B cell (primary cell): ENCODE data around the gene MTUS2. TPM values are rescaled to one million over a fixed set of nuclear protein-coding genes. Genes with fewer than 3 reads are reported as not detected.

Experiments used
- ATAC-seq: fragments of 200-7000 bp; cut with Tn5 transposase; one replicate; pipeline ENCODE4 v1.10.0; 2021; ENCODE audit warnings: low read depth, mild to moderate bottlenecking, moderate number of reproducible peaks, moderate library complexity
- CTCF ChIA-PET: fragments of 350-600 bp; sonication (Branson Sonifier 250); formaldehyde crosslinking; loops from one replicate; lab custom pipeline; 2021; ENCODE audit warnings: antibody characterized with exemption, inconsistent platforms; lab: Charles Lee
- POLR2A ChIA-PET: fragments of 350-600 bp; sonication (Branson Sonifier 250); formaldehyde crosslinking; loops from one replicate; lab custom pipeline; 2021; ENCODE audit warnings: antibody characterized with exemption; lab: Charles Lee
- DNase-seq: peaks from one replicate; pipeline ENCODE4 v3.0.0; 2013
- H2AFZ ChIP-seq: 2 replicates; pipeline ENCODE4 v1.6.1; 2012; ENCODE audit warnings: mild to moderate bottlenecking, low read depth, low read length; ENCODE audit not compliant: insufficient read depth, poor library complexity, severe bottlenecking
- H3K27ac ChIP-seq, 2 donors: 1 replicate in 1 of 2; 2 replicates in 1 of 2; pipeline ENCODE4 v1.5.1; 2012 to 2013; ENCODE audit warnings: low read length in 2 of 2, mild to moderate bottlenecking in 2 of 2, moderate library complexity in 1 of 2
- H3K27me3 ChIP-seq, 4 experiments: fragments of 200-600 bp in 1 of 4; sonication (generic) in 1 of 4; replicated peaks in 1 of 4; 1 replicate in 2 of 4; 2 replicates in 2 of 4; pipeline versions ENCODE4 v1.6.1 to v1.7.0; 2013 to 2016; ENCODE audit warnings: low read length in 3 of 4, mild to moderate bottlenecking in 2 of 4, mixed read lengths in 1 of 4, moderate library complexity in 1 of 4; ENCODE audit not compliant: insufficient read depth in 4 of 4, control insufficient read depth in 3 of 4; ENCODE audit errors: control extremely low read depth in 1 of 4
- H3K36me3 ChIP-seq, 2 experiments: replicated peaks in 1 of 2; 1 replicate in 1 of 2; 2 replicates in 1 of 2; pipeline versions ENCODE4 v1.6.1 to v1.7.1; 2013; ENCODE audit warnings: low read length in 1 of 2; ENCODE audit not compliant: insufficient read depth in 2 of 2, control insufficient read depth in 1 of 2; ENCODE audit errors: control extremely low read depth in 1 of 2, extremely low read depth in 1 of 2
- H3K4me1 ChIP-seq, 2 donors: fragments of 200-600 bp in 1 of 2; sonication (generic) in 1 of 2; 1 replicate in 1 of 2; 2 replicates in 1 of 2; pipeline versions ENCODE4 v1.5.1 to v1.6.1; 2013 to 2017; ENCODE audit warnings: low read length in 2 of 2; ENCODE audit not compliant: control insufficient read depth in 2 of 2, insufficient read depth in 2 of 2
- H3K4me2 ChIP-seq: replicated peaks from 2 replicates; pipeline ENCODE3; 2012; ENCODE audit warnings: mild to moderate bottlenecking, low read depth, low read length; ENCODE audit not compliant: poor library complexity, severe bottlenecking
- H3K4me3 ChIP-seq, 5 experiments: fragments of 200-600 bp in 1 of 5; sonication (generic) in 1 of 5; 1 replicate in 3 of 5; 2 replicates in 2 of 5; pipeline versions ENCODE4 v1.5.1 to v1.7.0; 2011 to 2016; ENCODE audit warnings: low read length in 4 of 5, mild to moderate bottlenecking in 4 of 5, low read depth in 2 of 5, control low read depth in 1 of 5, moderate library complexity in 1 of 5; ENCODE audit not compliant: insufficient read depth in 1 of 5; ENCODE audit errors: control extremely low read depth in 1 of 5, extremely low read depth in 1 of 5
- H3K79me2 ChIP-seq: fragments of 200-600 bp; sonication (generic); one replicate; pipeline ENCODE4 v1.6.0; 2016; ENCODE audit warnings: low read length; ENCODE audit not compliant: control insufficient read depth, insufficient read depth
- H3K9ac ChIP-seq: fragments of 200-600 bp; sonication (generic); 2 replicates; pipeline ENCODE4 v1.6.1; 2017; ENCODE audit warnings: mild to moderate bottlenecking, low read length, moderate library complexity
- H3K9me3 ChIP-seq, 3 donors: one replicate each; pipeline versions ENCODE4 v1.6.1 to v1.7.1; 2013; ENCODE audit warnings: low read length in 2 of 3; ENCODE audit not compliant: control insufficient read depth in 2 of 3, insufficient read depth in 1 of 3; ENCODE audit errors: control extremely low read depth in 1 of 3
- H4K20me1 ChIP-seq: 2 replicates; pipeline ENCODE4 v1.6.0; 2012; ENCODE audit warnings: mild to moderate bottlenecking, low read length; ENCODE audit not compliant: insufficient read depth, control insufficient read depth, poor library complexity, severe bottlenecking
- H3K27ac Mint-ChIP-seq: one replicate; pipeline ENCODE4 v1.8.0; 2021; ENCODE audit warnings: mixed read lengths
- H3K27me3 Mint-ChIP-seq: one replicate; pipeline ENCODE4 v1.8.0; 2021; ENCODE audit warnings: mixed read lengths
- H3K4me1 Mint-ChIP-seq: one replicate; pipeline ENCODE4 v1.8.0; 2021; ENCODE audit warnings: mixed read lengths
- H3K4me3 Mint-ChIP-seq: one replicate; pipeline ENCODE4 v1.8.0; 2021; ENCODE audit warnings: mixed read lengths
- H3K9me3 Mint-ChIP-seq: one replicate; pipeline ENCODE4 v1.8.0; 2022; ENCODE audit warnings: mixed read lengths; ENCODE audit not compliant: insufficient read depth
- EZH2 ChIP-seq: IDR thresholded peaks from 2 replicates; pipeline ENCODE4 v1.6.1; 2012; ENCODE audit warnings: borderline replicate concordance, low read depth, mild to moderate bottlenecking, moderate library complexity, low read length; ENCODE audit not compliant: insufficient read depth, poor library complexity, severe bottlenecking
- WGBS: methylation state at CpG from one replicate; pipeline ENCODE4 v1.1.5; 2013; ENCODE audit warnings: missing lambda C conversion rate; ENCODE audit not compliant: insufficient coverage; 5-methylcytosine and 5-hydroxymethylcytosine counted together
- intact Hi-C: fragments of 100-400 bp; cut with micrococcal nuclease; formaldehyde crosslinking; loops from one replicate; pipeline ENCODE4 v1.10.0; 2022
- polyA plus RNA-seq: library from polyadenylated mRNA; depleted of rRNA; stranded (reverse); fragments of >200 nt; gene quantifications from 2 replicates; pipeline ENCODE4 v1.2.3, GENCODE V29; 2012
- total RNA-seq, 2 donors: library from RNA; stranded (reverse); fragments of 120-200 nt in 1 of 2; gene quantifications; 1 replicate in 1 of 2; 2 replicates in 1 of 2; pipeline versions ENCODE4 v1.2.3 to v1.2.4, GENCODE V29; 2013 to 2022
- TF ChIP-seq, protein P1 (sequence below): fragments of 200-600 bp; IDR thresholded peaks from one replicate; pipeline ENCODE4 v1.8.0; 2022; ENCODE audit warnings: antibody characterized with exemption, mild to moderate bottlenecking

The MTUS2 gene
- total and polyA plus RNA-seq, 2 donors (not counting 1 experiment from before 2014, with no cell fraction given): 0.12 TPM; not detected in 1

- whole genome bisulfite sequencing: 51% methylated on average over 4 of the region's 6 CpGs
- Histone ChIP-seq H2AFZ (no peak overlapping the region), H3K4me2 (no peak overlapping the region), H3K9ac (no peak overlapping the region), H3K4me1 (peaks cover 15 to 19% of the 10 kb centered on the region in 2 donors), H3K4me3 (no peak overlapping the region), H3K79me2 (no peaks in the 10 kb centered on the region), H3K36me3 (no peaks in the 10 kb centered on the region), H3K27me3 (peaks cover 0 to 3% (median 0%) of the 10 kb centered on the region in 4 experiments), H4K20me1 (no peaks in the 10 kb centered on the region), H3K27ac (no peak overlapping the region), H3K9me3 (no peaks in the 10 kb centered on the region)
- intact Hi-C loops: no loop called here
- CTCF ChIA-PET: no interaction called here
- H3K27me3 Mint-ChIP-seq: peaks cover 20% of the 10 kb centered on the region
- H3K9me3 Mint-ChIP-seq: no peaks in the 10 kb centered on the region
- no peak overlapping the region for H3K4me3 Mint-ChIP-seq
- ATAC-seq (no peak), DNase-seq (no peak)
- no peak for TF ChIP-seq EZH2
- TF ChIP-seq, protein P1, sequence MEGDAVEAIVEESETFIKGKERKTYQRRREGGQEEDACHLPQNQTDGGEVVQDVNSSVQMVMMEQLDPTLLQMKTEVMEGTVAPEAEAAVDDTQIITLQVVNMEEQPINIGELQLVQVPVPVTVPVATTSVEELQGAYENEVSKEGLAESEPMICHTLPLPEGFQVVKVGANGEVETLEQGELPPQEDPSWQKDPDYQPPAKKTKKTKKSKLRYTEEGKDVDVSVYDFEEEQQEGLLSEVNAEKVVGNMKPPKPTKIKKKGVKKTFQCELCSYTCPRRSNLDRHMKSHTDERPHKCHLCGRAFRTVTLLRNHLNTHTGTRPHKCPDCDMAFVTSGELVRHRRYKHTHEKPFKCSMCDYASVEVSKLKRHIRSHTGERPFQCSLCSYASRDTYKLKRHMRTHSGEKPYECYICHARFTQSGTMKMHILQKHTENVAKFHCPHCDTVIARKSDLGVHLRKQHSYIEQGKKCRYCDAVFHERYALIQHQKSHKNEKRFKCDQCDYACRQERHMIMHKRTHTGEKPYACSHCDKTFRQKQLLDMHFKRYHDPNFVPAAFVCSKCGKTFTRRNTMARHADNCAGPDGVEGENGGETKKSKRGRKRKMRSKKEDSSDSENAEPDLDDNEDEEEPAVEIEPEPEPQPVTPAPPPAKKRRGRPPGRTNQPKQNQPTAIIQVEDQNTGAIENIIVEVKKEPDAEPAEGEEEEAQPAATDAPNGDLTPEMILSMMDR: no peak
- POLR2A ChIA-PET: no interaction called here
- H3K27ac Mint-ChIP-seq: no peak overlapping the region
- peaks cover 23% of the 10 kb centered on the region for H3K4me1 Mint-ChIP-seq
Measured at GRCh38 chr13:28851422-28851821, 31.3 kb downstream of the MTUS2 start.

DNA sequence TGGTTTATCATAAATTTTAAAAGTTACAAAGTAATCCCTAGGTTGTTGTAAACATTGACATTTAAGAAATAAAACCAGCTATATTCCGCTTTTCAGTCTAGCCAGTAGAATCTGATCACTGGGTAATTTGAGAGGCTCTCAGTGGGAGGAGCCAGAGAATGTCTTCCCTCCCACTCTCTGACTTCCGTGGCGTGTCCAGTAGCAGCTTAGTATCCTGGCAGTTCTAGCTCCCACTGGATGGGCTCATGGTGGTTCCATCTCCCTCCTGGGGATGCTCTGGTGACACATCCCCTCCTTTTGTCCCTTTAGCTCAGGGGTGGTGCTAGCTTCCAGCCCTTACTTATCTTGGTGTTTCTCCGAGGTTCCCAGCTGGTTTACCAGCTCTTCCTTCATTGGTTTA lies 34.5 kb downstream of the MTUS2 start:
- no peak overlapping the region for H3K27ac ChIP-seq
- POLR2A ChIA-PET: no interaction called here
- Mint-ChIP-seq H3K4me1 (peaks cover 20% of the 10 kb centered on the region), H3K4me3 (no peak overlapping the region), H3K9me3 (no peaks in the 10 kb centered on the region), H3K27me3 (peaks cover 20% of the 10 kb centered on the region), H3K27ac (no peak overlapping the region)
- no peak overlapping the region for H3K4me2 ChIP-seq
- intact Hi-C loops: no loop called here
- no peak for DNase-seq
- no peaks in the 10 kb centered on the region for H4K20me1 ChIP-seq
- TF ChIP-seq, protein P1: no peak
- TF ChIP-seq EZH2: no peak
- H3K4me3 ChIP-seq: no peak overlapping the region
- H3K9ac ChIP-seq: no peak overlapping the region
- peaks cover 10 to 13% of the 10 kb centered on the region in 2 donors for H3K4me1 ChIP-seq
- CTCF ChIA-PET: no interaction called here
- no peak overlapping the region for H2AFZ ChIP-seq
- H3K27me3 ChIP-seq: peaks cover 0 to 2% (median 0%) of the 10 kb centered on the region in 4 experiments
- no CpG with 5 or more reads among the region's 4 CpGs for WGBS
- H3K9me3 ChIP-seq: no peaks in the 10 kb centered on the region
- H3K36me3 ChIP-seq: no peaks in the 10 kb centered on the region
- ATAC-seq: no peak
- no peaks in the 10 kb centered on the region for H3K79me2 ChIP-seq
